Stimulated activated CD8-positive, alpha-beta memory T cell treated with anti-CD3 and anti-CD28 coated beads, Interleukin-7, amount 100 ng/mL, for 1 hour (primary cell): ENCODE data around the gene TMEM61.
"Not testable (repeated sequence)": the region's sequence is repeated elsewhere in the genome, so short reads cannot be mapped to it uniquely, and the experiment has no call there.

Source experiments
- DNase-seq, 2 donors: peaks; one replicate each; pipeline ENCODE4 v3.0.0-alpha.2; 2020; ENCODE audit warnings: low read depth in 2 of 2

The TMEM61 gene

GRCh38 chr1:55001311-55001710, 20.9 kb downstream of the TMEM61 start:
- no peak for DNase-seq

GRCh38 chr1:55002686-55003085, 22.3 kb downstream of the TMEM61 start:
- no peak for DNase-seq

GRCh38 chr1:55005351-55006140, 25.1 kb downstream of the TMEM61 start:
- DNase-seq = no peak

- no peak for DNase-seq
Measured at GRCh38 chr1:55006931-55007330, 26.5 kb downstream of the TMEM61 start.

- DNase-seq = no peak
Measured at GRCh38 chr1:55007625-55008024, 27.2 kb downstream of the TMEM61 start.

- no peak for DNase-seq
Measured at GRCh38 chr1:55010194-55010886, 29.9 kb downstream of the TMEM61 start.

GRCh38 chr1:55010887-55011217, 30.4 kb downstream of the TMEM61 start:
- DNase-seq = no peak

GRCh38 chr1:55012661-55013060, 32.2 kb downstream of the TMEM61 start:
- no peak for DNase-seq

GRCh38 chr1:55015123-55015522, 34.7 kb downstream of the TMEM61 start:
- DNase-seq = no peak

- DNase-seq = no peak
Measured at GRCh38 chr1:55015731-55016620, 35.5 kb downstream of the TMEM61 start.

- no peak for DNase-seq
Measured at GRCh38 chr1:55018395-55018794, 38.0 kb downstream of the TMEM61 start.

- peak; percentile 24 to 28 for DNase-seq
Measured at GRCh38 chr1:55021942-55022546, 41.6 kb downstream of the TMEM61 start.

GRCh38 chr1:55024163-55024562, 43.7 kb downstream of the TMEM61 start:
- not testable (repeated sequence) for DNase-seq

- DNase-seq = not testable (repeated sequence)
Measured at GRCh38 chr1:55026682-55027081, 46.3 kb downstream of the TMEM61 start.

- DNase-seq = not testable (repeated sequence)
Measured at GRCh38 chr1:55031098-55031497, 50.7 kb downstream of the TMEM61 start.

- DNase-seq = no peak
Measured at GRCh38 chr1:55033265-55033614, 52.8 kb downstream of the TMEM61 start.

- no peak for DNase-seq
Measured at GRCh38 chr1:55034476-55035133, 54.2 kb downstream of the TMEM61 start.

- DNase-seq = no peak
Measured at GRCh38 chr1:55035904-55036303, 55.5 kb downstream of the TMEM61 start.

GRCh38 chr1:55037733-55038551, 57.5 kb downstream of the TMEM61 start:
- DNase-seq = no peak

GRCh38 chr1:55038552-55038838, 58.1 kb downstream of the TMEM61 start:
- DNase-seq = no peak

- no peak for DNase-seq
Measured at GRCh38 chr1:55038974-55039341, 58.5 kb downstream of the TMEM61 start.
